CD4-positive, alpha-beta T cell (primary cell): ENCODE results near the gene PITPNC1. TPM values are rescaled to one million over a fixed set of nuclear protein-coding genes. Genes with fewer than 3 reads are reported as not detected.

Source experiments
- ATAC-seq: fragments of 200-7000 bp; cut with Tn5 transposase; one replicate; pipeline ENCODE4 v1.10.0; 2022; ENCODE audit warnings: mild to moderate bottlenecking; ENCODE audit not compliant: poor library complexity
- CTCF ChIA-PET: fragments of 350-600 bp; sonication (Branson Sonifier 250); formaldehyde crosslinking; loops from one replicate; lab custom pipeline; 2021; ENCODE audit warnings: antibody characterized with exemption, inconsistent platforms; lab: Charles Lee
- POLR2A ChIA-PET: fragments of 350-600 bp; sonication (Branson Sonifier 250); formaldehyde crosslinking; loops from one replicate; lab custom pipeline; 2021; ENCODE audit warnings: antibody characterized with exemption, inconsistent platforms; lab: Charles Lee
- DNase-seq, 14 experiments: peaks; one replicate each; pipeline ENCODE4 v3.0.0-alpha.2; 2013 to 2020; ENCODE audit warnings: mixed read lengths in 2 of 14
- H3K27ac ChIP-seq, 2 donors: one replicate each; pipeline versions ENCODE4 v1.5.1 to v1.7.0; 2013; ENCODE audit warnings: low read length in 2 of 2, low read depth in 1 of 2, mild to moderate bottlenecking in 1 of 2
- H3K27me3 ChIP-seq, 2 experiments: 1 replicate in 1 of 2; 2 replicates in 1 of 2; pipeline versions ENCODE4 v1.6.1 to v1.7.0; 2013; ENCODE audit warnings: low read length in 2 of 2, control low read depth in 1 of 2, mild to moderate bottlenecking in 1 of 2, moderate library complexity in 1 of 2; ENCODE audit not compliant: insufficient read depth in 2 of 2, control insufficient read depth in 1 of 2
- H3K36me3 ChIP-seq: one replicate; pipeline ENCODE4 v1.6.1; 2013; ENCODE audit warnings: low read length, control low read depth; ENCODE audit not compliant: insufficient read depth
- H3K4me1 ChIP-seq: one replicate; pipeline ENCODE4 v1.6.1; 2013; ENCODE audit warnings: low read length, control low read depth; ENCODE audit not compliant: insufficient read depth
- H3K4me3 ChIP-seq: one replicate; pipeline ENCODE4 v1.5.1; 2013; ENCODE audit warnings: mild to moderate bottlenecking, low read length, moderate library complexity
- H3K9me3 ChIP-seq, 2 experiments: 1 replicate in 1 of 2; 2 replicates in 1 of 2; pipeline versions ENCODE4 v1.6.1 to v1.7.0; 2013; ENCODE audit warnings: low read length in 2 of 2, mild to moderate bottlenecking in 2 of 2, control low read depth in 1 of 2, moderate library complexity in 1 of 2; ENCODE audit not compliant: control insufficient read depth in 1 of 2, insufficient read depth in 1 of 2
- H3K27ac Mint-ChIP-seq: one replicate; pipeline ENCODE4 v1.8.0; 2020; ENCODE audit warnings: mixed read lengths
- H3K27me3 Mint-ChIP-seq: one replicate; pipeline ENCODE4 v1.8.0; 2021; ENCODE audit warnings: mixed read lengths
- H3K36me3 Mint-ChIP-seq: one replicate; pipeline ENCODE4 v1.8.0; 2021; ENCODE audit warnings: low read depth, mixed read lengths
- H3K4me1 Mint-ChIP-seq: one replicate; pipeline ENCODE4 v1.8.0; 2021; ENCODE audit warnings: low read depth, mixed read lengths
- H3K4me3 Mint-ChIP-seq: one replicate; pipeline ENCODE4 v1.8.0; 2020; ENCODE audit warnings: mild to moderate bottlenecking, mixed read lengths
- H3K9me3 Mint-ChIP-seq: one replicate; pipeline ENCODE4 v1.8.0; 2020; ENCODE audit warnings: mixed read lengths
- intact Hi-C, 2 experiments: fragments of 100-400 bp; cut with DNase I in 1 of 2; cut with micrococcal nuclease in 1 of 2; formaldehyde crosslinking; loops; one replicate each; pipeline versions ENCODE4 v1.15.1 to v1.9.0; 2023 to 2025; cut with DNase I, micrococcal nuclease
- total RNA-seq, 174 experiments: library from RNA in 2 of 174; stranded (reverse) in 2 of 174; gene quantifications; one replicate each; pipeline ENCODE4 v1.2.3 and lab custom pipeline; 2021 to 2026
- TF ChIP-seq, protein P1 (sequence below): fragments of 200-600 bp; IDR thresholded peaks from one replicate; pipeline ENCODE4 v1.8.0; 2022; ENCODE audit warnings: antibody characterized with exemption, mild to moderate bottlenecking

The PITPNC1 gene
- total RNA-seq, 2 experiments from 2014 or later = 80.2 to 83.4 TPM

DNA sequence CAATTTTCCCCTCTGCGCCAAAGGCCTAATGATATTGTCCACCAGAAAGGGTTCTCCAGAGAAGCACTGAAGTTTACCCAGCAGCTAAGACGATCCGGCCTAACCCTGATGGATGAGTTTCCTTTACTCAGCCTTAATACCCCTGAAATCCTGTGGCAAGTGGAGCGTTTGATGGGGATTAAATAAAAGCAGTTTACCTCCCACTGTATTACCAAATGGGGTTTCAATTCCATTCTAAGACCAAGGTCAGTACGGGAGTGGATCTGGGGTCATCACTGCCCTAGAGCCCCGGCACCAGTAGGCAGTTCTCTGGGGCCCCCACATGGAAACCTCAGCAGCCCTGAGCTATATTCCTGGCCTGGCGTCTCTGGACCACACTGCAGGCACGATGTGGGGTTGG is 243.6 kb downstream of the PITPNC1 start:
- Histone ChIP-seq H3K9me3 (no peaks in the 10 kb centered on the region), H3K36me3 (peaks cover 11% of the 10 kb centered on the region), H3K27me3 (no peaks in the 10 kb centered on the region), H3K4me1 (no peaks in the 10 kb centered on the region), H3K4me3 (no peak overlapping the region), H3K27ac (no peak overlapping the region)
- no peak for DNase-seq
- H3K4me1 Mint-ChIP-seq = peaks cover 4% of the 10 kb centered on the region
- no peak for ATAC-seq
- no peaks in the 10 kb centered on the region for H3K27me3 Mint-ChIP-seq
- TF ChIP-seq, protein P1, sequence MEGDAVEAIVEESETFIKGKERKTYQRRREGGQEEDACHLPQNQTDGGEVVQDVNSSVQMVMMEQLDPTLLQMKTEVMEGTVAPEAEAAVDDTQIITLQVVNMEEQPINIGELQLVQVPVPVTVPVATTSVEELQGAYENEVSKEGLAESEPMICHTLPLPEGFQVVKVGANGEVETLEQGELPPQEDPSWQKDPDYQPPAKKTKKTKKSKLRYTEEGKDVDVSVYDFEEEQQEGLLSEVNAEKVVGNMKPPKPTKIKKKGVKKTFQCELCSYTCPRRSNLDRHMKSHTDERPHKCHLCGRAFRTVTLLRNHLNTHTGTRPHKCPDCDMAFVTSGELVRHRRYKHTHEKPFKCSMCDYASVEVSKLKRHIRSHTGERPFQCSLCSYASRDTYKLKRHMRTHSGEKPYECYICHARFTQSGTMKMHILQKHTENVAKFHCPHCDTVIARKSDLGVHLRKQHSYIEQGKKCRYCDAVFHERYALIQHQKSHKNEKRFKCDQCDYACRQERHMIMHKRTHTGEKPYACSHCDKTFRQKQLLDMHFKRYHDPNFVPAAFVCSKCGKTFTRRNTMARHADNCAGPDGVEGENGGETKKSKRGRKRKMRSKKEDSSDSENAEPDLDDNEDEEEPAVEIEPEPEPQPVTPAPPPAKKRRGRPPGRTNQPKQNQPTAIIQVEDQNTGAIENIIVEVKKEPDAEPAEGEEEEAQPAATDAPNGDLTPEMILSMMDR = no peak
- no peaks in the 10 kb centered on the region for H3K9me3 Mint-ChIP-seq
- ChIA-PET POLR2A (no interaction called here), CTCF (no interaction called here)
- intact Hi-C loops = no loop called here
- H3K4me3 Mint-ChIP-seq = no peak overlapping the region
- peaks cover 41% of the 10 kb centered on the region for H3K36me3 Mint-ChIP-seq
- no peak overlapping the region for H3K27ac Mint-ChIP-seq

- DNase-seq (no peak), ATAC-seq (no peak)
- no peaks in the 10 kb centered on the region for H3K4me1 ChIP-seq
- Mint-ChIP-seq H3K4me1 (peaks cover 7% of the 10 kb centered on the region), H3K36me3 (peaks cover 47% of the 10 kb centered on the region), H3K27ac (no peak overlapping the region), H3K27me3 (no peaks in the 10 kb centered on the region), H3K4me3 (no peak overlapping the region), H3K9me3 (no peaks in the 10 kb centered on the region)
- intact Hi-C loops = no loop called here
- no peak overlapping the region for H3K27ac ChIP-seq
- POLR2A ChIA-PET = no interaction called here
- no peak overlapping the region for H3K4me3 ChIP-seq
- TF ChIP-seq, protein P1 = no peak
- peaks cover 0 to 6% of the 10 kb centered on the region in 2 experiments for H3K9me3 ChIP-seq
- no peaks in the 10 kb centered on the region for H3K27me3 ChIP-seq
- CTCF ChIA-PET = no interaction called here
- peaks cover 8% of the 10 kb centered on the region for H3K36me3 ChIP-seq
These were observed 246.7 kb downstream of the PITPNC1 start for GRCh38 chr17:67623767-67624166.

- Mint-ChIP-seq H3K4me3 (no peak overlapping the region), H3K36me3 (peaks cover 49% of the 10 kb centered on the region), H3K9me3 (no peaks in the 10 kb centered on the region), H3K27me3 (no peaks in the 10 kb centered on the region), H3K4me1 (peaks cover 9% of the 10 kb centered on the region), H3K27ac (peak overlapping the region; percentile 24)
- intact Hi-C loops = no loop called here
- no peak overlapping the region for H3K4me3 ChIP-seq
- ATAC-seq (no peak), DNase-seq (no peak)
- H3K4me1 ChIP-seq = no peaks in the 10 kb centered on the region
- H3K36me3 ChIP-seq = peaks cover 8% of the 10 kb centered on the region
- ChIA-PET CTCF (interaction anchor here (0.7 kb wide), 1 partner anchor 250 kb away, joined by 3 read pairs; no protein-coding TSS in a partner anchor), POLR2A (no interaction called here)
- H3K27me3 ChIP-seq = no peaks in the 10 kb centered on the region
- TF ChIP-seq, protein P1 = no peak
- peaks cover 0 to 6% of the 10 kb centered on the region in 2 experiments for H3K9me3 ChIP-seq
- H3K27ac ChIP-seq = no peak overlapping the region
These were observed 248.0 kb downstream of the PITPNC1 start for GRCh38 chr17:67624886-67625656.
